Lower leg skin (tissue), 3 donors: ENCODE results near the gene ZNF326.

Source experiments
- CTCF ChIP-seq, 3 donors: fragments of 450-650 bp; IDR thresholded peaks; one replicate each; pipeline ENCODE4 v1.5.1; 2016; ENCODE audit warnings: antibody characterized with exemption in 3 of 3, mild to moderate bottlenecking in 3 of 3, moderate library complexity in 2 of 3
- POLR2A ChIP-seq, 2 donors: fragments of 450-650 bp; IDR thresholded peaks; one replicate each; pipeline ENCODE4 v1.6.1; 2016 to 2017; ENCODE audit warnings: antibody characterized with exemption in 2 of 2, mild to moderate bottlenecking in 1 of 2, moderate library complexity in 1 of 2

- TF ChIP-seq CTCF (IDR thresholded peaks at IDR 0.05) (no peak), POLR2A (IDR thresholded peaks at IDR 0.05) (no peak)
Observed at GRCh38 chr1:89975540-89976125, 19.3 kb upstream of the ZNF326 start.
